K562 (cell line): ENCODE measurements around the gene FMC1. TPM values are rescaled to one million over a fixed set of nuclear protein-coding genes. Genes with fewer than 3 reads are reported as not detected.

Experiments used
- ASH1L ChIP-seq: fragments of 450-650 bp; IDR thresholded peaks from 2 replicates; pipeline ENCODE4 v1.6.1; 2018; ENCODE audit warnings: borderline replicate concordance, mild to moderate bottlenecking, low read depth; ENCODE audit not compliant: partially characterized antibody
- ATF2 ChIP-seq: sonication (generic); formaldehyde crosslinking; IDR thresholded peaks from 2 replicates; pipeline ENCODE4 v1.8.1; 2022; ENCODE audit warnings: missing genetic modification reagents
- CBFA2T2 ChIP-seq: fragments of 450-650 bp; conservative IDR thresholded peaks from 2 replicates; pipeline ENCODE4 v1.6.1; 2017; ENCODE audit warnings: mild to moderate bottlenecking
- CREB1 ChIP-seq, 2 experiments: sonication (generic) in 1 of 2; formaldehyde crosslinking in 1 of 2; IDR thresholded peaks; 2 replicates each; pipeline versions ENCODE4 v1.6.1 to v1.8.0; 2012 to 2022; ENCODE audit warnings: inconsistent platforms in 1 of 2, mild to moderate bottlenecking in 1 of 2, missing genetic modification reagents in 1 of 2, moderate library complexity in 1 of 2
- CREB3L1 ChIP-seq: fragments of 450-650 bp; IDR thresholded peaks from 2 replicates; pipeline ENCODE4 v1.6.1; 2014; ENCODE audit warnings: low read depth, mild to moderate bottlenecking, moderate library complexity, borderline replicate concordance
- FOXO4 ChIP-seq: fragments of 450-650 bp; formaldehyde crosslinking; IDR thresholded peaks from 2 replicates; pipeline ENCODE4 v1.4.0; 2020; ENCODE audit warnings: mild to moderate bottlenecking, moderate library complexity
- HNRNPUL1 ChIP-seq: fragments of 200-400 bp; formaldehyde crosslinking; IDR thresholded peaks from 2 replicates; pipeline ENCODE4 v1.6.1; 2017; ENCODE audit warnings: low read length
- IFI16 ChIP-seq: fragments of 250-450 bp; sonication (Bioruptor Pico); IDR thresholded peaks from 2 replicates; pipeline ENCODE4 v2.1.2; 2022; ENCODE audit warnings: mild to moderate bottlenecking, inconsistent platforms
- MEF2D ChIP-seq: conservative IDR thresholded peaks from 2 replicates; pipeline ENCODE4 v1.6.1; 2016; ENCODE audit warnings: low read depth, missing genetic modification characterization, missing compliant biosample characterization
- MITF ChIP-seq: IDR thresholded peaks from 2 replicates; pipeline ENCODE4 v1.6.1; 2014; ENCODE audit warnings: antibody characterized with exemption
- NCOA6 ChIP-seq: fragments of 450-650 bp; IDR thresholded peaks from 2 replicates; pipeline ENCODE4 v1.6.1; 2017; ENCODE audit warnings: mild to moderate bottlenecking
- PHF8 ChIP-seq: fragments of 200-600 bp; sonication (generic); IDR thresholded peaks from 2 replicates; pipeline ENCODE4 v1.6.1; 2012; ENCODE audit warnings: mixed run types, mild to moderate bottlenecking, inconsistent platforms, low read length, moderate library complexity, borderline replicate concordance
- RBFOX2 ChIP-seq: fragments of 200-400 bp; formaldehyde crosslinking; IDR thresholded peaks from 2 replicates; pipeline ENCODE4 v1.6.1; 2017; ENCODE audit warnings: low read depth, mild to moderate bottlenecking, low read length, moderate library complexity
- SMARCA5 ChIP-seq: fragments of 450-650 bp; IDR thresholded peaks from 2 replicates; pipeline ENCODE4 v1.6.1; 2016
- SOX6 ChIP-seq: fragments of 450-650 bp; IDR thresholded peaks from 2 replicates; pipeline ENCODE4 v1.6.1; 2014; ENCODE audit warnings: mild to moderate bottlenecking
- XRCC3 ChIP-seq: fragments of 450-650 bp; IDR thresholded peaks from 2 replicates; pipeline ENCODE4 v1.6.1; 2017; ENCODE audit warnings: mild to moderate bottlenecking, moderate library complexity
- ZBTB9 ChIP-seq: fragments of 450-650 bp; formaldehyde crosslinking; IDR thresholded peaks from 2 replicates; pipeline ENCODE4 v1.4.0; 2020; ENCODE audit warnings: mild to moderate bottlenecking, moderate library complexity
- ZNF436 ChIP-seq: fragments of 250-450, 450-650 bp; sonication (Bioruptor Pico); formaldehyde crosslinking; IDR thresholded peaks from 2 replicates; pipeline ENCODE4 v1.7.0; 2020; ENCODE audit warnings: mild to moderate bottlenecking
- ZNF512 ChIP-seq: IDR thresholded peaks from 2 replicates; pipeline ENCODE4 v1.6.1; 2016; ENCODE audit warnings: missing genetic modification characterization, missing compliant biosample characterization
- ZNF707 ChIP-seq: fragments of 250-450 bp; sonication (Bioruptor Pico); conservative IDR thresholded peaks from 2 replicates; pipeline ENCODE4 v1.8.0; 2022; ENCODE audit warnings: inconsistent platforms, mild to moderate bottlenecking, moderate library complexity
- polyA plus RNA-seq, 8 experiments: library from polyadenylated mRNA; depleted of rRNA in 4 of 8; stranded (reverse) in 5 of 8; unstranded in 3 of 8; fragments of >200 nt; fragmentation: Nextera tagmentation in 2 of 8; fragmentation: Illumina TruSeq in 1 of 8; extraction: Ambion mirVana in 2 of 8; extraction: Trizol in 1 of 8; gene quantifications; 2 replicates each; pipeline versions ENCODE4 v1.2.1 to v1.2.3, GENCODE V29; 2011 to 2014; ENCODE audit warnings: inconsistent platforms in 1 of 8, missing spikeins in 1 of 8
- total RNA-seq, 7 experiments: library from RNA; depleted of rRNA in 6 of 7; stranded (reverse); fragments of >200 nt in 6 of 7; fragmentation: Illumina TruSeq in 2 of 7; extraction: Trizol in 2 of 7; gene quantifications; 2 replicates each; pipeline versions ENCODE4 v1.2.1 to v1.2.3, GENCODE V29; 2011 to 2021; ENCODE audit warnings: low replicate concordance in 1 of 7

FMC1 gene
- total and polyA plus RNA-seq, 9 of the 15 experiments (the other 6 are each of a cell fraction or from before 2014, with no cell fraction given): 14.0 to 116 (median 29.0) TPM

- TF ChIP-seq CREB1 (IDR thresholded peaks at IDR 0.05): peak; percentile 97
- TF ChIP-seq CREB1 (CRISPR knock-in tag; IDR thresholded peaks at IDR 0.05): peak; percentile 94
- TF ChIP-seq IFI16: no peak
- peak; percentile 47; the same call in 1 of the 2 replicates for TF ChIP-seq SOX6
- no peak for TF ChIP-seq ZNF512 (tag)
- TF ChIP-seq MEF2D (tag): no peak
- TF ChIP-seq CBFA2T2: no peak
- TF ChIP-seq ZNF436 (CRISPR knock-in tag): no peak
- no peak for TF ChIP-seq ATF2 (CRISPR knock-in tag)
- peak; percentile 75 for TF ChIP-seq FOXO4 (CRISPR knock-in tag)
- no peak for TF ChIP-seq HNRNPUL1
- TF ChIP-seq NCOA6: no peak
- peak; percentile 92; the same call in 1 of the 2 replicates for TF ChIP-seq ZBTB9 (CRISPR knock-in tag)
- peak; percentile 69 for TF ChIP-seq CREB3L1
- TF ChIP-seq RBFOX2: peak; percentile 89
- 0 out of 2 replicates have a peak, but pooled peaks have one; percentile 4 for TF ChIP-seq MITF
- TF ChIP-seq SMARCA5: no peak
- TF ChIP-seq ASH1L: peak; percentile 62
- no peak for TF ChIP-seq XRCC3
- peak; percentile 100 for TF ChIP-seq PHF8
- TF ChIP-seq ZNF707 (CRISPR knock-in tag): no peak
Observed at GRCh38 chr7:139341058-139341775, at the start of gene FMC1 (continued).
